Activated T-cell treated with anti-CD3 and anti-CD28 coated beads, Interleukin-2, amount 50 U/mL, for 72 hours (primary cell): ENCODE results near the gene HS2ST1. TPM values are rescaled to one million over a fixed set of nuclear protein-coding genes. Genes with fewer than 3 reads are reported as not detected.

Experiments
- ATAC-seq, 2 donors: fragments of 150-1000 bp; cut with Tn5 transposase; replicated peaks in 1 of 2; 2 replicates each; pipeline ENCODE4 v1.10.0; 2021; ENCODE audit warnings: moderate library complexity in 2 of 2, mild to moderate bottlenecking in 1 of 2
- DNase-seq, 2 donors: peaks; one replicate each; pipeline ENCODE4 v3.0.0; 2021 to 2022; ENCODE audit warnings: mixed read lengths in 1 of 2
- H3K27ac Mint-ChIP-seq: one replicate; pipeline ENCODE4 v1.8.0; 2022; ENCODE audit warnings: mild to moderate bottlenecking, moderate library complexity, mixed read lengths
- H3K27me3 Mint-ChIP-seq: one replicate; pipeline ENCODE4 v1.8.0; 2022; ENCODE audit warnings: low read depth, mixed read lengths
- H3K36me3 Mint-ChIP-seq, 2 donors: one replicate each; pipeline ENCODE4 v1.8.0; 2022; ENCODE audit warnings: mixed read lengths in 2 of 2, mild to moderate bottlenecking in 1 of 2; ENCODE audit not compliant: insufficient read depth in 2 of 2
- H3K4me1 Mint-ChIP-seq: one replicate; pipeline ENCODE4 v1.8.0; 2022; ENCODE audit warnings: low read depth, mixed read lengths
- H3K4me3 Mint-ChIP-seq, 2 donors: one replicate each; pipeline ENCODE4 v1.8.0; 2022; ENCODE audit warnings: mild to moderate bottlenecking in 2 of 2, mixed read lengths in 2 of 2, moderate library complexity in 2 of 2
- H3K9me3 Mint-ChIP-seq, 2 donors: one replicate each; pipeline ENCODE4 v1.8.0; 2022; ENCODE audit warnings: mixed read lengths in 2 of 2
- total RNA-seq, 2 donors: library from RNA; stranded (reverse); gene quantifications; one replicate each; pipeline ENCODE4 v1.2.3, GENCODE V29; 2022

Gene HS2ST1
- total RNA-seq, 2 donors from 2014 or later = 31.0 to 32.9 TPM

- Mint-ChIP-seq H3K4me1 (peaks cover 6% of the 10 kb centered on the region), H3K27ac (no peak overlapping the region), H3K36me3 (peaks cover 0 to 10% of the 10 kb centered on the region in 2 donors), H3K27me3 (no peaks in the 10 kb centered on the region), H3K9me3 (peaks cover 0 to 1% of the 10 kb centered on the region in 2 donors), H3K4me3 (no peak overlapping the region)
- no peak for DNase-seq
- no peak for ATAC-seq
These were observed 158.0 kb downstream of the HS2ST1 start for GRCh38 chr1:87072411-87072810.

GRCh38 chr1:87072904-87073303, 158.5 kb downstream of the HS2ST1 start:
- no peaks in the 10 kb centered on the region for H3K27me3 Mint-ChIP-seq
- peaks cover 11% of the 10 kb centered on the region for H3K4me1 Mint-ChIP-seq
- H3K4me3 Mint-ChIP-seq = no peak overlapping the region
- peaks cover 0 to 11% of the 10 kb centered on the region in 2 donors for H3K36me3 Mint-ChIP-seq
- DNase-seq (no peak), ATAC-seq (no peak)
- no peak overlapping the region for H3K27ac Mint-ChIP-seq
- H3K9me3 Mint-ChIP-seq = peaks cover 0 to 1% of the 10 kb centered on the region in 2 donors

GRCh38 chr1:87074001-87074795, 159.8 kb downstream of the HS2ST1 start:
- Mint-ChIP-seq H3K27ac (no peak overlapping the region), H3K36me3 (peaks cover 0 to 6% of the 10 kb centered on the region in 2 donors), H3K4me1 (peaks cover 24% of the 10 kb centered on the region), H3K27me3 (no peaks in the 10 kb centered on the region), H3K9me3 (no peaks in the 10 kb centered on the region), H3K4me3 (no peak overlapping the region)
- DNase-seq (no peak), ATAC-seq (no peak)

- H3K36me3 Mint-ChIP-seq = peaks cover 1 to 13% of the 10 kb centered on the region in 2 donors
- DNase-seq (peak; percentile 14 to 18), ATAC-seq (peak; percentile 95 to 96)
- H3K9me3 Mint-ChIP-seq = no peaks in the 10 kb centered on the region
- H3K4me1 Mint-ChIP-seq = peaks cover 49% of the 10 kb centered on the region
- H3K4me3 Mint-ChIP-seq = peak overlapping the region; percentile 40 to 50
- H3K27me3 Mint-ChIP-seq = no peaks in the 10 kb centered on the region
- H3K27ac Mint-ChIP-seq = peak overlapping the region; percentile 61
These were observed 163.7 kb downstream of the HS2ST1 start for GRCh38 chr1:87077959-87078639.

GRCh38 chr1:87084244-87084836, 169.9 kb downstream of the HS2ST1 start:
- ATAC-seq = no peak
- H3K9me3 Mint-ChIP-seq = no peaks in the 10 kb centered on the region
- no peaks in the 10 kb centered on the region for H3K27me3 Mint-ChIP-seq
- H3K4me1 Mint-ChIP-seq = peaks cover 30% of the 10 kb centered on the region
- peaks cover 1 to 7% of the 10 kb centered on the region in 2 donors for H3K36me3 Mint-ChIP-seq
- no peak overlapping the region for H3K4me3 Mint-ChIP-seq
- no peak overlapping the region for H3K27ac Mint-ChIP-seq
- no peak for DNase-seq

- Mint-ChIP-seq H3K36me3 (peaks cover 0 to 1% of the 10 kb centered on the region in 2 donors), H3K27ac (no peak overlapping the region), H3K27me3 (no peaks in the 10 kb centered on the region), H3K9me3 (no peaks in the 10 kb centered on the region), H3K4me1 (peaks cover 25% of the 10 kb centered on the region), H3K4me3 (no peak overlapping the region)
- DNase-seq (no peak), ATAC-seq (no peak)
These were observed 171.7 kb downstream of the HS2ST1 start for GRCh38 chr1:87086120-87086519.

GRCh38 chr1:87089070-87089736, 174.8 kb downstream of the HS2ST1 start:
- H3K36me3 Mint-ChIP-seq = no peaks in the 10 kb centered on the region
- ATAC-seq (no peak), DNase-seq (no peak)
- H3K27me3 Mint-ChIP-seq = no peaks in the 10 kb centered on the region
- H3K9me3 Mint-ChIP-seq = no peaks in the 10 kb centered on the region
- peaks cover 6% of the 10 kb centered on the region for H3K4me1 Mint-ChIP-seq
- H3K4me3 Mint-ChIP-seq = no peak overlapping the region
- H3K27ac Mint-ChIP-seq = peak overlapping the region; percentile 17

GRCh38 chr1:87089823-87090222, 175.4 kb downstream of the HS2ST1 start:
- no peaks in the 10 kb centered on the region for H3K27me3 Mint-ChIP-seq
- H3K9me3 Mint-ChIP-seq = no peaks in the 10 kb centered on the region
- H3K4me3 Mint-ChIP-seq = no peak overlapping the region
- H3K36me3 Mint-ChIP-seq = no peaks in the 10 kb centered on the region
- peaks cover 6% of the 10 kb centered on the region for H3K4me1 Mint-ChIP-seq
- DNase-seq (no peak), ATAC-seq (no peak)
- peak overlapping the region; percentile 17 for H3K27ac Mint-ChIP-seq

- H3K36me3 Mint-ChIP-seq = no peaks in the 10 kb centered on the region
- no peaks in the 10 kb centered on the region for H3K9me3 Mint-ChIP-seq
- peaks cover 6% of the 10 kb centered on the region for H3K4me1 Mint-ChIP-seq
- no peaks in the 10 kb centered on the region for H3K27me3 Mint-ChIP-seq
- no peak overlapping the region for H3K27ac Mint-ChIP-seq
- DNase-seq (no peak), ATAC-seq (no peak)
- H3K4me3 Mint-ChIP-seq = no peak overlapping the region
These were observed 177.0 kb downstream of the HS2ST1 start for GRCh38 chr1:87091425-87091824.

GRCh38 chr1:87092846-87093245, 178.4 kb downstream of the HS2ST1 start:
- ATAC-seq = no peak

GRCh38 chr1:87093286-87093685, 178.9 kb downstream of the HS2ST1 start:
- Mint-ChIP-seq H3K36me3 (no peaks in the 10 kb centered on the region), H3K27ac (no peak overlapping the region), H3K4me3 (no peak overlapping the region), H3K4me1 (peaks cover 6% of the 10 kb centered on the region), H3K27me3 (no peaks in the 10 kb centered on the region), H3K9me3 (no peaks in the 10 kb centered on the region)
- DNase-seq (no peak), ATAC-seq (no peak)

More at GRCh38 chr1:87092846-87093245, 178.4 kb downstream of the HS2ST1 start:
- Mint-ChIP-seq H3K4me3 (no peak overlapping the region), H3K4me1 (peaks cover 6% of the 10 kb centered on the region), H3K27ac (no peak overlapping the region), H3K36me3 (no peaks in the 10 kb centered on the region), H3K9me3 (no peaks in the 10 kb centered on the region), H3K27me3 (no peaks in the 10 kb centered on the region)
- no peak for DNase-seq

GRCh38 chr1:87094238-87094637, 179.8 kb downstream of the HS2ST1 start:
- H3K36me3 Mint-ChIP-seq = no peaks in the 10 kb centered on the region
- no peaks in the 10 kb centered on the region for H3K9me3 Mint-ChIP-seq
- H3K27ac Mint-ChIP-seq = no peak overlapping the region
- peaks cover 3% of the 10 kb centered on the region for H3K4me1 Mint-ChIP-seq
- DNase-seq (no peak), ATAC-seq (no peak)
- no peak overlapping the region for H3K4me3 Mint-ChIP-seq
- no peaks in the 10 kb centered on the region for H3K27me3 Mint-ChIP-seq

GRCh38 chr1:87100271-87100670, 185.8 kb downstream of the HS2ST1 start:
- H3K36me3 Mint-ChIP-seq = peaks cover 7 to 11% of the 10 kb centered on the region in 2 donors
- no peak overlapping the region for H3K27ac Mint-ChIP-seq
- no peaks in the 10 kb centered on the region for H3K27me3 Mint-ChIP-seq

More at GRCh38 chr1:87100271-87100670, 185.8 kb downstream of the HS2ST1 start:
- H3K4me3 Mint-ChIP-seq = no peak overlapping the region
- no peaks in the 10 kb centered on the region for H3K4me1 Mint-ChIP-seq
- no peak for DNase-seq
- no peak for ATAC-seq
- peaks cover 0 to 3% of the 10 kb centered on the region in 2 donors for H3K9me3 Mint-ChIP-seq
